Endothelial cell (in vitro differentiated cells): ENCODE results near the gene FOLR2. TPM values are rescaled to one million over a fixed set of nuclear protein-coding genes. Genes with fewer than 3 reads are reported as not detected.

Source experiments
- DNase-seq: peaks from one replicate; pipeline ENCODE4 v3.0.0; 2021; ENCODE audit warnings: low spot score
- H3K27ac Mint-ChIP-seq: one replicate; pipeline ENCODE4 v1.8.0; 2021; ENCODE audit warnings: mixed read lengths, inconsistent platforms; ENCODE audit not compliant: unreplicated experiment
- H3K27me3 Mint-ChIP-seq: one replicate; pipeline ENCODE4 v1.8.0; 2021; ENCODE audit warnings: mild to moderate bottlenecking, moderate library complexity, mixed read lengths, inconsistent platforms; ENCODE audit not compliant: unreplicated experiment
- H3K36me3 Mint-ChIP-seq: one replicate; pipeline ENCODE4 v1.8.0; 2021; ENCODE audit warnings: mild to moderate bottlenecking, low read depth, mixed read lengths, inconsistent platforms; ENCODE audit not compliant: unreplicated experiment
- H3K4me1 Mint-ChIP-seq: one replicate; pipeline ENCODE4 v1.8.0; 2021; ENCODE audit warnings: mild to moderate bottlenecking, mixed read lengths, inconsistent platforms; ENCODE audit not compliant: unreplicated experiment
- H3K4me3 Mint-ChIP-seq: one replicate; pipeline ENCODE4 v1.8.0; 2021; ENCODE audit warnings: mild to moderate bottlenecking, mixed read lengths, inconsistent platforms; ENCODE audit not compliant: unreplicated experiment
- H3K9me3 Mint-ChIP-seq: one replicate; pipeline ENCODE4 v1.8.0; 2021; ENCODE audit warnings: mixed read lengths, inconsistent platforms; ENCODE audit not compliant: unreplicated experiment
- CTCF ChIP-seq: fragments of 200-600 bp; sonication (generic); IDR thresholded peaks from one replicate; pipeline ENCODE4 v1.5.0; 2021; ENCODE audit warnings: antibody characterized with exemption; ENCODE audit not compliant: unreplicated experiment
- total RNA-seq: library from RNA; stranded (reverse); fragmentation: NEBNext Ultra II Directional; extraction: Animal tissue kit (Norgen Biotek cat#: 25700); gene quantifications from one replicate; pipeline ENCODE4 v1.2.1, GENCODE V29; 2021; ENCODE audit not compliant: unreplicated experiment

FOLR2 gene
- total RNA-seq, 1 donor from 2014 or later, result not detected

GRCh38 chr11:72254299-72254993 lies 37.9 kb downstream of the FOLR2 start:
- Mint-ChIP-seq H3K27ac (no peak overlapping the region), H3K4me1 (peaks cover 10% of the 10 kb centered on the region), H3K36me3 (peaks cover 2% of the 10 kb centered on the region), H3K4me3 (no peak overlapping the region), H3K9me3 (no peaks in the 10 kb centered on the region), H3K27me3 (peaks cover 8% of the 10 kb centered on the region)
- DNase-seq, result no peak
- no peak for TF ChIP-seq CTCF

- no peak for TF ChIP-seq CTCF
- Mint-ChIP-seq H3K9me3 (no peaks in the 10 kb centered on the region), H3K36me3 (peaks cover 2% of the 10 kb centered on the region), H3K27ac (no peak overlapping the region), H3K4me1 (peaks cover 10% of the 10 kb centered on the region), H3K4me3 (no peak overlapping the region), H3K27me3 (peaks cover 5% of the 10 kb centered on the region)
- DNase-seq, result no peak
Measured at GRCh38 chr11:72257570-72257969, 41.0 kb downstream of the FOLR2 start.

GRCh38 chr11:72259490-72259889 lies 42.9 kb downstream of the FOLR2 start:
- no peaks in the 10 kb centered on the region for H3K9me3 Mint-ChIP-seq
- H3K27ac Mint-ChIP-seq, result no peak overlapping the region
- no peaks in the 10 kb centered on the region for H3K36me3 Mint-ChIP-seq
- H3K4me3 Mint-ChIP-seq, result no peak overlapping the region
- DNase-seq, result no peak
- peaks cover 5% of the 10 kb centered on the region for H3K4me1 Mint-ChIP-seq
- TF ChIP-seq CTCF, result no peak
- H3K27me3 Mint-ChIP-seq, result peaks cover 3% of the 10 kb centered on the region

- no peak for TF ChIP-seq CTCF
- Mint-ChIP-seq H3K4me3 (no peak overlapping the region), H3K27me3 (no peaks in the 10 kb centered on the region), H3K4me1 (peaks cover under 1% of the 10 kb centered on the region), H3K27ac (no peak overlapping the region), H3K9me3 (no peaks in the 10 kb centered on the region), H3K36me3 (no peaks in the 10 kb centered on the region)
- DNase-seq, result no peak
Measured at GRCh38 chr11:72260574-72260973, 44.0 kb downstream of the FOLR2 start.

- no peaks in the 10 kb centered on the region for H3K9me3 Mint-ChIP-seq
- H3K27me3 Mint-ChIP-seq, result no peaks in the 10 kb centered on the region
- DNase-seq, result no peak
- no peaks in the 10 kb centered on the region for H3K36me3 Mint-ChIP-seq
- H3K4me1 Mint-ChIP-seq, result peaks cover 13% of the 10 kb centered on the region
- no peak overlapping the region for H3K4me3 Mint-ChIP-seq
- TF ChIP-seq CTCF, result no peak
- H3K27ac Mint-ChIP-seq, result no peak overlapping the region
Measured at GRCh38 chr11:72263361-72263760, 46.8 kb downstream of the FOLR2 start.
